Sigmoid colon (tissue), 4 donors: Measurements from ENCODE around the gene AK8.

ENCODE experiments used
- POLR2A ChIP-seq, 2 donors: fragments of 450-650 bp; IDR thresholded peaks; one replicate each; pipeline ENCODE4 v1.6.1; 2016; ENCODE audit warnings: antibody characterized with exemption in 2 of 2, mild to moderate bottlenecking in 2 of 2, moderate library complexity in 2 of 2
- POLR2AphosphoS5 ChIP-seq, 4 donors: sonication (generic); formaldehyde crosslinking; IDR thresholded peaks; one replicate each; pipeline ENCODE4 v1.6.1; 2017; ENCODE audit warnings: antibody characterized with exemption in 4 of 4
- TF ChIP-seq, protein P1 (sequence below), 4 experiments: fragments of 450-650 bp in 3 of 4; fragments of 200-600 bp in 1 of 4; IDR thresholded peaks; one replicate each; pipeline ENCODE4 v1.5.1; 2016 to 2019; ENCODE audit warnings: antibody characterized with exemption in 4 of 4, mild to moderate bottlenecking in 3 of 4, moderate library complexity in 2 of 4

DNA sequence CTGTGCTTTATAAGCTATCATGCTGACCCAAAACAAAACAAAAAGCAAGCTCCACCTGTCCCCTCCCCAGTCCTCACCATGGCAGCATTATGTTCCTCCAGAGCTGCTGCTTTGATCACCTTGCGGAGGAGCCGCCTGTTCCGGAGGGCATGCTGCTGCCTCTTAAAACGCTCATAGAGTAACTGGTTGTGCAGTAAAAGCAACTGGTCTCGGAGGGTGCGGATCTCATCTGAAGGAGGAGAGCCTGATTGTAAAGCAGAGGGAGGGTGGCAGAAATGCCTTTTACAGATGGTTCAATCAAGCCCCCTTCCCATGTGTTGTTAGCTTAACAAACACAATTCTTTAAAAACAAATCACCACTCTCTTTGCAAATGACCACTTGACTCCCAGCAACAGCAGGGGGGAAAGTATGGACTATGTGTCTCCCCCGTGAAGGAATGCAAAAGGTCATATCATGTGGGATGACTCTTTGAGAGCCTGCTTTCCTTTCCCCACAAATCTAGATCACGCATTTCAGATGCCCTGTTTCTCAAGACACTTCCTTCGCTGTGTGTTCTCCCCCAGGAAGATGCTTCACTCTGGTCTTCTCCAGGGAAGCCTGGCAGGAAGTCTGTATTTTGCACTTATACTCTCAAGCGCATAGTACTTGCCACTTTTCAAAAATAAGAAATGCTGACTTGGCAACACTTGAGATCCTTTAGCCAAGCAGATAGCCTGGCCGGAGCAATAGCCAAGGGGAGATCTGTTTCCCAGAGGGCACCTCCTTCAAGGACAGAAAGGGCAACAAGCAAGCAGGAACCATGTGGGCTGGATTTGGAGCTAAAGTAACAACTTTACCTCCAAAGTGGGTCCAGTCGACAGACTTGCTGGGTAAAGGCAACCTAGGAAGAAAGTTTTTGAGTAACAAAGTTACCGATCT, 25.7 kb upstream of the AK8 start:
- TF ChIP-seq POLR2A (IDR thresholded peaks at IDR 0.05) (no peak), POLR2AphosphoS5 (IDR thresholded peaks at IDR 0.05) (no peak)
- TF ChIP-seq, protein P1, sequence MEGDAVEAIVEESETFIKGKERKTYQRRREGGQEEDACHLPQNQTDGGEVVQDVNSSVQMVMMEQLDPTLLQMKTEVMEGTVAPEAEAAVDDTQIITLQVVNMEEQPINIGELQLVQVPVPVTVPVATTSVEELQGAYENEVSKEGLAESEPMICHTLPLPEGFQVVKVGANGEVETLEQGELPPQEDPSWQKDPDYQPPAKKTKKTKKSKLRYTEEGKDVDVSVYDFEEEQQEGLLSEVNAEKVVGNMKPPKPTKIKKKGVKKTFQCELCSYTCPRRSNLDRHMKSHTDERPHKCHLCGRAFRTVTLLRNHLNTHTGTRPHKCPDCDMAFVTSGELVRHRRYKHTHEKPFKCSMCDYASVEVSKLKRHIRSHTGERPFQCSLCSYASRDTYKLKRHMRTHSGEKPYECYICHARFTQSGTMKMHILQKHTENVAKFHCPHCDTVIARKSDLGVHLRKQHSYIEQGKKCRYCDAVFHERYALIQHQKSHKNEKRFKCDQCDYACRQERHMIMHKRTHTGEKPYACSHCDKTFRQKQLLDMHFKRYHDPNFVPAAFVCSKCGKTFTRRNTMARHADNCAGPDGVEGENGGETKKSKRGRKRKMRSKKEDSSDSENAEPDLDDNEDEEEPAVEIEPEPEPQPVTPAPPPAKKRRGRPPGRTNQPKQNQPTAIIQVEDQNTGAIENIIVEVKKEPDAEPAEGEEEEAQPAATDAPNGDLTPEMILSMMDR (IDR thresholded peaks at IDR 0.05): no peak
